HepG2 (cell line): ENCODE measurements around the gene P3H3. TPM values are rescaled to one million over a fixed set of nuclear protein-coding genes. Genes with fewer than 3 reads are reported as not detected.

Experiments
- ARNTL ChIP-seq: sonication (generic); formaldehyde crosslinking; IDR thresholded peaks from 2 replicates; pipeline ENCODE4 v1.4.0; 2020; ENCODE audit warnings: mild to moderate bottlenecking, missing genetic modification reagents
- DNMT1 ChIP-seq: sonication (generic); formaldehyde crosslinking; IDR thresholded peaks from 2 replicates; pipeline ENCODE4 v1.5.1; 2020; ENCODE audit warnings: mild to moderate bottlenecking, missing genetic modification reagents
- EHMT2 ChIP-seq: fragments of 200-600 bp; sonication (generic); IDR thresholded peaks from 2 replicates; pipeline ENCODE4 v1.7.0; 2017; ENCODE audit warnings: antibody characterized with exemption, low read depth, low read length, borderline replicate concordance
- HOXA9 ChIP-seq: sonication (generic); formaldehyde crosslinking; IDR thresholded peaks from 2 replicates; pipeline ENCODE4 v1.8.1; 2022; ENCODE audit warnings: missing genetic modification reagents, mild to moderate bottlenecking, moderate library complexity, borderline replicate concordance
- MEIS2 ChIP-seq: sonication (generic); formaldehyde crosslinking; IDR thresholded peaks from 2 replicates; pipeline ENCODE4 v1.9.0; 2021; ENCODE audit warnings: mild to moderate bottlenecking, missing genetic modification reagents
- NCOA1 ChIP-seq: sonication (generic); formaldehyde crosslinking; IDR thresholded peaks from 2 replicates; pipeline ENCODE4 v1.9.0; 2021; ENCODE audit warnings: missing genetic modification reagents
- NFYB ChIP-seq: sonication (generic); formaldehyde crosslinking; IDR thresholded peaks from 2 replicates; pipeline ENCODE4 v1.4.0; 2020; ENCODE audit warnings: missing genetic modification reagents
- PATZ1 ChIP-seq: sonication (generic); formaldehyde crosslinking; IDR thresholded peaks from 2 replicates; pipeline ENCODE4 v1.4.0; 2020; ENCODE audit warnings: missing genetic modification reagents
- STAT5B ChIP-seq: sonication (generic); formaldehyde crosslinking; IDR thresholded peaks from 2 replicates; pipeline ENCODE4 v1.4.0; 2020; ENCODE audit warnings: missing genetic modification reagents
- TBX2 ChIP-seq: sonication (generic); formaldehyde crosslinking; IDR thresholded peaks from 2 replicates; pipeline ENCODE4 v1.5.0; 2020; ENCODE audit warnings: missing genetic modification reagents, mild to moderate bottlenecking, borderline replicate concordance
- ZNF383 ChIP-seq: sonication (generic); formaldehyde crosslinking; IDR thresholded peaks from 2 replicates; pipeline ENCODE4 v1.4.0; 2020; ENCODE audit warnings: missing genetic modification reagents, mild to moderate bottlenecking, borderline replicate concordance
- ZNF607 ChIP-seq: sonication (generic); formaldehyde crosslinking; IDR thresholded peaks from 2 replicates; pipeline ENCODE4 v1.5.1; 2020; ENCODE audit warnings: missing genetic modification reagents, mild to moderate bottlenecking, borderline replicate concordance
- ZSCAN31 ChIP-seq: sonication (generic); formaldehyde crosslinking; IDR thresholded peaks from 2 replicates; pipeline ENCODE4 v1.5.0; 2020; ENCODE audit warnings: low read depth, mild to moderate bottlenecking, missing genetic modification reagents
- polyA plus RNA-seq, 8 experiments: library from polyadenylated mRNA; depleted of rRNA in 3 of 8; stranded (reverse) in 7 of 8; unstranded in 1 of 8; fragments of >200 nt; fragmentation: Illumina TruSeq in 4 of 8; extraction: Trizol in 4 of 8; gene quantifications; 2 replicates each; pipeline versions ENCODE4 v1.2.1 to v1.2.3, GENCODE V29; 2011 to 2016; ENCODE audit warnings: low read depth in 4 of 8, missing spikeins in 1 of 8, mixed read lengths in 1 of 8; ENCODE audit not compliant: insufficient read depth in 1 of 8
- total RNA-seq, 5 experiments: library from RNA; depleted of rRNA; stranded (reverse); fragments of >200 nt; fragmentation: Illumina TruSeq; extraction: Trizol; gene quantifications; 2 replicates each; pipeline ENCODE4 v1.2.3, GENCODE V29; 2016; ENCODE audit warnings: low read depth in 1 of 5
- TF ChIP-seq, protein P1 (sequence below): sonication (generic); formaldehyde crosslinking; conservative IDR thresholded peaks from 2 replicates; pipeline ENCODE4 v1.4.0; 2020; ENCODE audit warnings: missing genetic modification reagents
- TF ChIP-seq, protein P2 (sequence below): sonication (generic); formaldehyde crosslinking; IDR thresholded peaks from 2 replicates; pipeline ENCODE4 v1.4.0; 2020; ENCODE audit warnings: mild to moderate bottlenecking, missing genetic modification reagents, borderline replicate concordance
- TF ChIP-seq, protein P3 (sequence below): sonication (generic); formaldehyde crosslinking; IDR thresholded peaks from 2 replicates; pipeline ENCODE4 v1.4.0; 2020; ENCODE audit warnings: missing genetic modification reagents
- TF ChIP-seq, protein P4 (sequence below): sonication (generic); formaldehyde crosslinking; IDR thresholded peaks from 2 replicates; pipeline ENCODE4 v1.8.0; 2022; ENCODE audit warnings: mild to moderate bottlenecking, missing genetic modification reagents, moderate library complexity

Gene P3H3
- total and polyA plus RNA-seq, 2 of the 13 experiments (the other 11 are each of a cell fraction or from before 2014, with no cell fraction given): 20.1 to 20.5 TPM

DNA sequence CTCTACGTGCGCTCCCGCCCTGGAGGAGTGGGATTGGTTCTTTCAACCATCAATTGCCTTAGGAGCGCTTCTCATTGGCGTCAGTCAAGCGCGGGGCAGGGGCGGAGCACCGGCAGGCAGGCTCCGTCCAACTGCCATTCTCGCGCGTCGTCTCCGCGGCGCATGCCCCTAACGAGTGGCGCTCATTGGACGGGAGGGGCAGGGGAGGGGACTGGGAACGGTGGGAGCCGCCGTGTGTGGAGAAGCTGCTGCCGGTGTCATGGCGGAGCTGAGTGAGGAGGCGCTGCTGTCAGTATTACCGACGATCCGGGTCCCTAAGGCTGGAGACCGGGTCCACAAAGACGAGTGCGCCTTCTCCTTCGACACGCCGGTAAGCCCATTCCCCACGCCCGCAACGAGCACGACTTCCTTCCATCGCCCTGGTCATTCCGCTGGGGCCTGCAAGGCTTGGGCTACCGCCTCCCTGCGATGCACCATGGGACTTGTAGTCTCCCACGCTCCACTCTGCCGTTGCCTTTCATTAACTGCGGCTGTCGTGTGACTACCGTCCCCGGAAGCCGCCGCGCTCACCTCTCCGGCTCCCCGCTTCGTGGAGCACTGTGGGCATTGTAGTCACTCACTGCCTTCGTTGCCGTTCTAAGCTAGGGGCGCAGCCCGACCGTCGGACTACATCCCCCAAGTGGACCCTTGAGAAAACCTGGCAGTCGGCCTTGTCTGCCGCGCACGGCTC lies 23.9 kb downstream of the P3H3 start, which contains the start of gene USP5 (continued):
- TF ChIP-seq, protein P1, sequence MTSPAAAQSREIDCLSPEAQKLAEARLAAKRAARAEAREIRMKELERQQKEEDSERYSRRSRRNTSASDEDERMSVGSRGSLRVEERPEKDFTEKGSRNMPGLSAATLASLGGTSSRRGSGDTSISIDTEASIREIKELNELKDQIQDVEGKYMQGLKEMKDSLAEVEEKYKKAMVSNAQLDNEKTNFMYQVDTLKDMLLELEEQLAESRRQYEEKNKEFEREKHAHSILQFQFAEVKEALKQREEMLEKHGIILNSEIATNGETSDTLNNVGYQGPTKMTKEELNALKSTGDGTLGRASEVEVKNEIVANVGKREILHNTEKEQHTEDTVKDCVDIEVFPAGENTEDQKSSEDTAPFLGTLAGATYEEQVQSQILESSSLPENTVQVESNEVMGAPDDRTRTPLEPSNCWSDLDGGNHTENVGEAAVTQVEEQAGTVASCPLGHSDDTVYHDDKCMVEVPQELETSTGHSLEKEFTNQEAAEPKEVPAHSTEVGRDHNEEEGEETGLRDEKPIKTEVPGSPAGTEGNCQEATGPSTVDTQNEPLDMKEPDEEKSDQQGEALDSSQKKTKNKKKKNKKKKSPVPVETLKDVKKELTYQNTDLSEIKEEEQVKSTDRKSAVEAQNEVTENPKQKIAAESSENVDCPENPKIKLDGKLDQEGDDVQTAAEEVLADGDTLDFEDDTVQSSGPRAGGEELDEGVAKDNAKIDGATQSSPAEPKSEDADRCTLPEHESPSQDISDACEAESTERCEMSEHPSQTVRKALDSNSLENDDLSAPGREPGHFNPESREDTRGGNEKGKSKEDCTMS (CRISPR knock-in tag): no peak
- TF ChIP-seq ZSCAN31 (CRISPR knock-in tag) (peak; percentile 36), TBX2 (CRISPR knock-in tag) (peak; percentile 74), STAT5B (no peak), PATZ1 (CRISPR knock-in tag) (no peak; the same call in 1 of the 2 replicates), NCOA1 (no peak), EHMT2 (no peak), ZNF383 (CRISPR knock-in tag) (peak; percentile 80; the same call in 1 of the 2 replicates), DNMT1 (CRISPR knock-in tag) (no peak), NFYB (CRISPR knock-in tag) (peak; percentile 91), HOXA9 (CRISPR knock-in tag) (no peak), MEIS2 (CRISPR knock-in tag) (no peak), ARNTL (CRISPR knock-in tag) (peak; percentile 37; the same call in 1 of the 2 replicates), ZNF607 (CRISPR knock-in tag) (peak; percentile 65; the same call in 1 of the 2 replicates)
- TF ChIP-seq, protein P2, sequence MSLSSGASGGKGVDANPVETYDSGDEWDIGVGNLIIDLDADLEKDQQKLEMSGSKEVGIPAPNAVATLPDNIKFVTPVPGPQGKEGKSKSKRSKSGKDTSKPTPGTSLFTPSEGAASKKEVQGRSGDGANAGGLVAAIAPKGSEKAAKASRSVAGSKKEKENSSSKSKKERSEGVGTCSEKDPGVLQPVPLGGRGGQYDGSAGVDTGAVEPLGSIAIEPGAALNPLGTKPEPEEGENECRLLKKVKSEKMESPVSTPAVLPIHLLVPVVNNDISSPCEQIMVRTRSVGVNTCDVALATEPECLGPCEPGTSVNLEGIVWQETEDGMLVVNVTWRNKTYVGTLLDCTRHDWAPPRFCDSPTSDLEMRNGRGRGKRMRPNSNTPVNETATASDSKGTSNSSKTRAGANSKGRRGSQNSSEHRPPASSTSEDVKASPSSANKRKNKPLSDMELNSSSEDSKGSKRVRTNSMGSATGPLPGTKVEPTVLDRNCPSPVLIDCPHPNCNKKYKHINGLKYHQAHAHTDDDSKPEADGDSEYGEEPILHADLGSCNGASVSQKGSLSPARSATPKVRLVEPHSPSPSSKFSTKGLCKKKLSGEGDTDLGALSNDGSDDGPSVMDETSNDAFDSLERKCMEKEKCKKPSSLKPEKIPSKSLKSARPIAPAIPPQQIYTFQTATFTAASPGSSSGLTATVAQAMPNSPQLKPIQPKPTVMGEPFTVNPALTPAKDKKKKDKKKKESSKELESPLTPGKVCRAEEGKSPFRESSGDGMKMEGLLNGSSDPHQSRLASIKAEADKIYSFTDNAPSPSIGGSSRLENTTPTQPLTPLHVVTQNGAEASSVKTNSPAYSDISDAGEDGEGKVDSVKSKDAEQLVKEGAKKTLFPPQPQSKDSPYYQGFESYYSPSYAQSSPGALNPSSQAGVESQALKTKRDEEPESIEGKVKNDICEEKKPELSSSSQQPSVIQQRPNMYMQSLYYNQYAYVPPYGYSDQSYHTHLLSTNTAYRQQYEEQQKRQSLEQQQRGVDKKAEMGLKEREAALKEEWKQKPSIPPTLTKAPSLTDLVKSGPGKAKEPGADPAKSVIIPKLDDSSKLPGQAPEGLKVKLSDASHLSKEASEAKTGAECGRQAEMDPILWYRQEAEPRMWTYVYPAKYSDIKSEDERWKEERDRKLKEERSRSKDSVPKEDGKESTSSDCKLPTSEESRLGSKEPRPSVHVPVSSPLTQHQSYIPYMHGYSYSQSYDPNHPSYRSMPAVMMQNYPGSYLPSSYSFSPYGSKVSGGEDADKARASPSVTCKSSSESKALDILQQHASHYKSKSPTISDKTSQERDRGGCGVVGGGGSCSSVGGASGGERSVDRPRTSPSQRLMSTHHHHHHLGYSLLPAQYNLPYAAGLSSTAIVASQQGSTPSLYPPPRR (CRISPR knock-in tag): no peak
- TF ChIP-seq, protein P3, sequence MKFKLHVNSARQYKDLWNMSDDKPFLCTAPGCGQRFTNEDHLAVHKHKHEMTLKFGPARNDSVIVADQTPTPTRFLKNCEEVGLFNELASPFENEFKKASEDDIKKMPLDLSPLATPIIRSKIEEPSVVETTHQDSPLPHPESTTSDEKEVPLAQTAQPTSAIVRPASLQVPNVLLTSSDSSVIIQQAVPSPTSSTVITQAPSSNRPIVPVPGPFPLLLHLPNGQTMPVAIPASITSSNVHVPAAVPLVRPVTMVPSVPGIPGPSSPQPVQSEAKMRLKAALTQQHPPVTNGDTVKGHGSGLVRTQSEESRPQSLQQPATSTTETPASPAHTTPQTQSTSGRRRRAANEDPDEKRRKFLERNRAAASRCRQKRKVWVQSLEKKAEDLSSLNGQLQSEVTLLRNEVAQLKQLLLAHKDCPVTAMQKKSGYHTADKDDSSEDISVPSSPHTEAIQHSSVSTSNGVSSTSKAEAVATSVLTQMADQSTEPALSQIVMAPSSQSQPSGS (CRISPR knock-in tag): no peak
- TF ChIP-seq, protein P4, sequence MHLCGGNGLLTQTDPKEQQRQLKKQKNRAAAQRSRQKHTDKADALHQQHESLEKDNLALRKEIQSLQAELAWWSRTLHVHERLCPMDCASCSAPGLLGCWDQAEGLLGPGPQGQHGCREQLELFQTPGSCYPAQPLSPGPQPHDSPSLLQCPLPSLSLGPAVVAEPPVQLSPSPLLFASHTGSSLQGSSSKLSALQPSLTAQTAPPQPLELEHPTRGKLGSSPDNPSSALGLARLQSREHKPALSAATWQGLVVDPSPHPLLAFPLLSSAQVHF (CRISPR knock-in tag): no peak
